Activated CD8-positive, alpha-beta memory T cell treated with anti-CD3 and anti-CD28 coated beads, Interleukin-2, amount 50 U/mL, for 24 hours (primary cell): ENCODE measurements around the gene NUDT4.
"Not testable (repeated sequence)": the region's sequence is repeated elsewhere in the genome, so short reads cannot be mapped to it uniquely, and the experiment has no call there.

ENCODE experiments used
- DNase-seq: peaks from one replicate; pipeline ENCODE4 v3.0.0-alpha.2; 2020; ENCODE audit errors: extremely low read depth

Gene NUDT4

DNA sequence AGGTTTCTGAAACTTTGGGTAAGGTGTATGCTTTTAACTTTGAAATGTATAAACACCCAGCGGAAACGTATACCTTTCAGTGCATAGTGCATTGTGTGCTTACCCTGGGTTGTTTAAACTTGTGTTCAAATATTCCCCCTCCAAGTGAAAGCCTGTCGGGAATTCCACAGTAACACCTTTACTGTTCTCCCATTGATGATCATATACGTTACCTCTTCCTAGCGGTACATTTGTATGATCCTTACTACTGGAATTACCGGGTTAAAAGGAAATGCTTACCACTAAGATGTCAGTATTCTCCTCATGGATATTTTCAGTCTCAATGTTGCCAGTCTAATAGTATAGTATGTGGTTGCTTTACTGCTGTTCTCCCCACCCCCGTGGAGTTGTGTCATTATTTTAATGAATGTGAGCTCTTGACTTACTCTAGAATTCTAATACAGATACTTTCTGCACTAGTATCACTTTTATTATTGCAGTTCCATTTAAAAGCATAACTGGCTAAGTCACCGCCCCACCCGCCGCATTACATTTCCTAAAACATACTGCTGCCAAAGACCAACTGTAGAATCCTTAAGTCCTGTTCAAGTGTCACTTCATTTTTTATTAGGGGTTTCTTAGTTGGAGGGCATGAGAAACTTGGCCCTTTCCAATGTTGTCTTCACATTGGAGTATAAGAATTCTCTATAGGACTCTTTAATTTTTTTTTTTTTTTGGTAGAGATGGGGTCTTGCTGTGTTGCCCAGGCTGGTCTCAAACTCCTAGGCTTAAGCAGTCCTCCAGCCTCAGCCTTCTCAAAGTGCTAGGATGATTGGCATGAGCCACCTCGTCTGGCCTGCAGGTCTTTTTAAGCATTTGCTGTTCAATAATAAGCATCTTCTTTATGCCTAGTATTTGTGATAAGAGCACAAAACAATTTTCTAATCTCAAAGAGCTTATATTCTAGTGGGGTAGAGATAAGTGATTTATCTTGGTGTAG lies 24.9 kb downstream of the NUDT4 start:
- DNase-seq = no peak

GRCh38 chr12:93403988-93404803 lies 26.5 kb downstream of the NUDT4 start:
- no peak for DNase-seq

DNA sequence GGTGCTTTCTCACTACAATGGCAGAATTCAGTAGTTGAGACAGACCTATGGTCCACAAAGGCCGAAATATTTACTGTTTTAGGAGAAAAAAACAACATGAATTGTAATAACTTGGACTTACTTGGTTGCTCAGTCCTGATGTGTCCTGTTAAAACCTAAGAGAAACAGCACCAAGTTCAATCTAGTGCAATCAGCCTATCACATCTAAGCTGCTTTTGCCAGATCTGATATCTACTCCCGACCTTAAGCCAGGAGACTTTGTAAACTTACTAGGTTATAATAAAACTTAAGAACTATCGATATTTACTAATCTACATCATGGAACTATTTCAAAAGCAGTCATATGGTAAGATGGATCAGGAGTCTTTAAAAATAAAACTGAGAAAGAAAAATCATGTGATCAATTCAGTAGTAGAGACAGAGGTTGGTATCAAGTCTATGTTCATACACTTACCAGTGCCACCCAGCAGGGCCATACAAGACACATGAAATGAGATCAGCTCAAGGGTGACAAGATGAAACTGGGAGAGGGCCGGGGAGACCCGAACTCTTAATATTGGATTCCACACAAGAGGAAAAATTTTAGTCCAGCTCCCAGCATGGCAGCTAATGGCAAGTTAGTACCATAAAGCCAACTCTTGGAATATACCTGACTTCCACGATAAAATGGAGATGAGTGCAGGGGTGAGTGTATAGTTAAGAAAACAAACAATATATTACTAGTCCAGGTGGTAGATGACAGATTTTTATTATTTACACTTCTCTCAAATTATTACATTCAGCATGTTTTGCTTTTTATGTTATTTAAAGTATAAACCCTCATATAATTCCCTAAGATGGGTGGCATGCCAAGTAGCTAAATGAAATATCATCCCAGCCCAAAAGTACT lies 27.5 kb downstream of the NUDT4 start:
- no peak for DNase-seq

DNA sequence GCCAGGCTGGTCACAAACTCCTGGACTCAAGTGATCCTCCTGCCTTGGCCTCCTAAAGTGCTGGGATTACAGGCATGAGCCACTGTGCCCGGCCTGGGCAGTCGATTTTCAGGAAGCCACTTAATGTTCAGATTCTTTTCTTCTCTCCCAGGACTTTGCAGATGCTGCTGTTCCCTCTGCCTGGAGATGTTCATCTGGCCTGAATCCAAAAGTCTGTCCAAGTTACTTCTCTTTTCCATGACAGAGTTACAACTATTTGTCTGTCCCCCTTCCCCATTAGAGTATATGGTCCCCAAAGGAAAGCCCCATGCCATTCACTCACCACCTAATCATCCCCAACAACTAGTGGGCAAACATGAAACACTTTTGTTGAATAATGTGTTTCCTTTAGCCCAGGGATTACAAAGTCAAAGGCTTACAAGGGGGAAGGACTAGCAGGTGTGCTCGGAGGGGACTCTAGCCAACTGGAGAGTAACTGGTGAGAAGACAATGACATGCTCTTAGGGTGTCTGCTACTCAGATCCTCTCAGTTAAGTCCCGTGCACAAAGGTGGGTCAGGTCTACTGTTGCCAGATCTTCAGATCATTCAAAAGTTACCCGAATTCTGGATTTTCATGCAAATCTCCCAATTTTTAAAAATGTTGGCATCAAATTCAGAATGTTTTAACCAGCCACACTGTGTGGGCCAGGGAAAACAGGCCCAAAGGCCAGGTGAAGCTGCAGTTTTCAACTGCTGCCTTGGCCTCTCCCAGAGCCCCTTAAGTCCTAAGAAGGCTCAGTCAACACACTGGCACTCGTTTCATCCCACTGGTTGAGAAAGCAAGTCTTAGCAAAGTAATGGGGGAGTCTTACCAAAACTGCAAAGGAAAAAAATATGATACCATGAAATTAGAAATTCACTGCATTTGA lies 29.6 kb downstream of the NUDT4 start:
- no peak for DNase-seq

DNA sequence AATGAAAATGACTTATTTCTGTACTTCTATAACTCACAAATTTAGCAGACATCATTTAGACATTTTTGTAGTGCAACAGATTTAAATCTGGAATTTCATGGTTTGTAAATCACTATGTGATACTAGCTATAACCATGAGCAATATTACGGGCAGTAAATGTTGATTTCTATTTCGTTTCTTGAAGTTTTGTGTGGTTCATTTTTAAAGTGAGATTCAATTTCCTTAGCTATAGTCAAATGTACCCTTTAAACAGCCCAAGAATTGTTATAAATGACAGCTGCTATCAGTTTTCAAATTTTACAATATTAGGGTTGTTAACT lies 30.2 kb downstream of the NUDT4 start:
- DNase-seq = no peak

GRCh38 chr12:93408813-93409212 lies 31.1 kb downstream of the NUDT4 start:
- DNase-seq = no peak

GRCh38 chr12:93409343-93410187 lies 31.8 kb downstream of the NUDT4 start:
- not testable (repeated sequence) for DNase-seq

DNA sequence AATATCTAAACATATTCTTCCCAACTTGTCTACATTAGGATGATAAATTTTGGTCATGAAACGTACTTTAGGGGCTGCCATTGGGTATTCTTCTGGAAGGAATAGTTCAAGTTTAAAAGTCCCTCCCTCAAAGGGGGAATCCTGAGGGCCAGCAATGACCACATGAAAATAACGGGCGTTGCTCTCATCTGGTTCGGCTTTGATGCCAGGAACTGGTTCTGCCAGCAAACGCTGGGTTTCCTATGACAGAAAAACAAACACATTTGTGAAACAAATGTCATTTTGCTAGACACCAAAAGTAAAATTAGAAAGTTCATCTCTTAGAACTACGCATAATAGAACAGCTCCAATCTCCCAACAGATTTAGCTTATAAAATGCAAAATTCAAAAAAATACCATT lies 33.3 kb downstream of the NUDT4 start:
- not testable (repeated sequence) for DNase-seq

GRCh38 chr12:93412396-93412795 lies 34.7 kb downstream of the NUDT4 start:
- not testable (repeated sequence) for DNase-seq

DNA sequence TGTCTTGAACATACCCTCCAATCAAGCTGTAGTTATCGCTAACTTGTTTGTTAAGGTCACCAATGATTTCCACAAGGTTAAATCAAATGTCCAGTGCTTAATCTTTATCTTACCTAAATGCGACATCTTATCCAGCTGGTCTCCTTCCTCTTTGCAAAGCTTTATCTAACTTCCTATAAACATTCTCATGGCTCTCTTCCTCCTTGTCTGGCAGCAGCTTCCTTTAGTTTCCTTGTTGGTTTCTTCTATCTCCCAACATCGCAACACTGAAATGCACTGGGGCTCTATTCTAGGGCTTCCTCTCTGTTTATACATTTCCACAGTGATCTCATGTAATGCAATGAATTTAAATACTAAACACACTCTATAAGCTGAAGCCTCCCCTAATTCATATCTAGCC lies 35.3 kb downstream of the NUDT4 start:
- DNase-seq = no peak

DNA sequence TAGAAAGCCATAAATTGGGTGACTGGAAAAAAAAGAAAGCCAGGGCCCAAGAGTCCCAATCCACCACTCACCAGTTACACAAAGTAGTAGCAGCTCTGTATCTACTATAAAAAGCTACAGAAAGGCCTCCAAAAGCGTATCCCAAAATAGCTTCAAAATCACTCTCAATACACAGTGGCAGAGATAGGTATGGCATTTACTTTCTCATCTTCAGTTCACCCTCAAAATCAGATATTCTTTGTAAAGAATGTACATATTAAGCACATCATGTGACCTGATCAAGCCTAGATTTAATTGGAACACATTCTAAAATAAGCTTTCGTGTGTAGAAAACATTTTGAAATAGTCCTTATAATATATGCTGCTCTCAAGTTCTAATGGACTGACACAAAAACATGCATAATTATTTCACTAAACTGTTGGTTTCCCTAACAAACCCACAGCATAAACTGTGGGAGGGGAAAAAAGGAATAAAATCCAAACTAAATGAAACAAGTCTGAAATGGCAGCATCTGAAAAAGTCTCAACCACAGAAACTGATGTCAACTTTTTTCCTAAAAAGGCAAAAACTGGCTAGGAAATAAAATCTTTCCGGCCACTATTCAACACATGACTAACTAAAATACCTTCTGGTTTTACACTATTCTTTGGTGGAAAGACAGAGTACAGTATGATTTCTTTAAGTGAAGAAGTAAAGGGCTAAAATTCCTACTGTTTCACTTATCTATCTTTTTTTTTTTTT lies 38.2 kb downstream of the NUDT4 start:
- DNase-seq = no peak

DNA sequence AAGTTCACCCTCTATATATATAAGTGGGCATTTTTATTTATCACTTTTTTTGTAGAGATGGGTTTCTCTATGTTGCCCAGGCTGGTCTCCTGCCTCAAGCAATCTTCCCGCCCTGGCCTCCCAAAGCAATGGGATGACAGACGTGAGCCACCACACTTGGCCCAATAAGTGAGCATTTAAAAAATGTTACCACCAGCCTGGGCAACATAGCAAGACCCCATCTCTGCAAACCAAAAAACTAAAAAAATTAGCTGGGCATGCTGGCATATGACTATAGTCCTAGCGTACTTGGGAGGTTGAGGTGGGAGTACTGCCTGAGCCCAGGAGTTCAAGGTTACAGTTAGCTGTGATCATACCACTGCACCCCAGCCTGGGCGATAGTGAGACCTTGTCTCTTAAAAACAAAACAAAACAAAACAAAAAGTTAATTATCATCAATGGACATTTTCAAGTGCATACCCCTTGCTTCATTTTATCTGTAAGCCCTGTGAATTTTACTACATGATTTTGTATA lies 40.3 kb downstream of the NUDT4 start:
- DNase-seq = no peak

DNA sequence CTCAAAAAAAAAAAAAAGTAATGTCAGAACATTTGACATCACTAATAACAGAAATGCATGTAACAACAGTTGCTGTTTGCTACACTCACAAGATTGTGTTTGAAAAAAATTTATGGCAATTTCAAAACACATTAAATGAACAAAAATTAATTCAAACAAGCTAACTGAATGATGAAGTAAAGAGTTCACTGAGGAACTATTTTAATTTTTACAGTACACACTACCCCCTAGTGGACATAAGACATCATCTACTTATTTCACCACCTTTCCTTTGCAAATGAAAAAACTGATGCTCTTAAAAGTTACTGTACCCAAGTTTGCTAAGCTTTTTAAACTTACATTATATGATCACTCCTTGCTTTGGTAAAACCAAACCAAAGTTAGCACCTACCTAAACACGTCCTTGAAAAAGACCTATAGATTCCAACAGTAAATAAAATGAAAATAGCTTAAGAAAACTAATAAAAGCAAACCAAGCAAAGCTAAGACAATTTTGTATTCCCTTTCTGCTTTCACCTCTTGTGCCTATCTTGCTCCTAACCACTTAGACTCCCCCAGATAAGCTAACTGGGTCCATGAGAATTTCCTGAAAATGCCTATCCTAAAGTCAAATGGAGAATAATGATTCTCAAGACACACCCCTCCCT lies 41.8 kb downstream of the NUDT4 start:
- DNase-seq = no peak

DNA sequence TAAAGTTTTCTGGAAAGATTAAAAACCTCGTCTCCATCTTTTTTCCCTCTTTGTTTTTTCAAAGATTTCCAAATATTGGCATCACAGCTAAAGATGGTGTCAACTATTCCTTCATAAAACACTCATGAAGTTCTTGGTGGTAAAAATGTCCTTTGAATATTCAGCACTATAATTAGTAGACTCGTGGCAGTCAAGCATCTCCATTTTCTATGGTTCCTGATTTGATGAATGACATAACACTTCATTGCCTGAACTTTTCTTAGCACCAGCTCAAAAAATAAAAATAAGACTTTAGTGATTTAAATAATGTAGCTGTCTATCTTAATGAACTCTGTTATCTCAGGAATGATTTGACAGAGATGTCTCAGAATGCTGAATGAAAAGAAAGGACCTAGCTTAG lies 44.3 kb downstream of the NUDT4 start:
- DNase-seq = no peak

DNA sequence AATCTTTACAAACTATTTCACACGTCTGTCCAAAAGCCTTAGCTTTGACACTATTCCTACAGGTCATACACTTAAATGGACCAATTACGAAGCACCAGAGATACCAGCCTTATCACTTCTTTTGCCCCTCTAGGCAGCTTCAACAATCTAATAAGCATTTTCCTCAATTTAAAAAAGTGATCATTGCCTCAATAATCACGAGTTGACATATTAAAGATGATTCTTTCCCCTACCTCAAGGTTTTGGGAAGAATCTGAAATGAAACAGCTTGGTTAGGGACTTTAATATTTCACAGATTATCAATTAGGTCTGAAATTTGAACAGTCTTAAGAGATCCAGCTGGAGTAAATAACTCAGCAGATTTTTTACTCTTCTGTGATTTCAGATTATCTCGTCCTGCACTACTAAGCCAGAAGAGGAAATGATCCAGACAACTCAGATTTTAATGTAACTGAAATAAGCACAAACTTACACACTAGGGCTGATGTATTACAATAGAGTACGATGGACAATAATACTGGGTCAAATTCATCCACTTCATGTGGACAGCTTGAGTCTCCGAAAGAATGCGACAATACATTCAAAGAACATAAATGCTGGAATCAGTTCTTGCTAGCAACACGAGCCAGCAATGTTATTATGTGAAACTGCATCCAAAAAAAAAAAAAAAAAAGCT lies 48.1 kb downstream of the NUDT4 start:
- DNase-seq = no peak

GRCh38 chr12:93426412-93426805 lies 48.7 kb downstream of the NUDT4 start:
- DNase-seq = no peak

GRCh38 chr12:93427779-93428564 lies 50.2 kb downstream of the NUDT4 start:
- DNase-seq = no peak
